ENCODE measurements around the gene KLF13. TPM values are rescaled to one million over a fixed set of nuclear protein-coding genes. Genes with fewer than 3 reads are reported as not detected.
A peak's percentile ranks its signal among the peaks of the same experiment; 100 is the strongest.

Gene KLF13
- total and polyA plus RNA-seq, 2 donors (not counting 1 experiment from before 2014, with no cell fraction given), result 65.5 to 140 TPM

DNA sequence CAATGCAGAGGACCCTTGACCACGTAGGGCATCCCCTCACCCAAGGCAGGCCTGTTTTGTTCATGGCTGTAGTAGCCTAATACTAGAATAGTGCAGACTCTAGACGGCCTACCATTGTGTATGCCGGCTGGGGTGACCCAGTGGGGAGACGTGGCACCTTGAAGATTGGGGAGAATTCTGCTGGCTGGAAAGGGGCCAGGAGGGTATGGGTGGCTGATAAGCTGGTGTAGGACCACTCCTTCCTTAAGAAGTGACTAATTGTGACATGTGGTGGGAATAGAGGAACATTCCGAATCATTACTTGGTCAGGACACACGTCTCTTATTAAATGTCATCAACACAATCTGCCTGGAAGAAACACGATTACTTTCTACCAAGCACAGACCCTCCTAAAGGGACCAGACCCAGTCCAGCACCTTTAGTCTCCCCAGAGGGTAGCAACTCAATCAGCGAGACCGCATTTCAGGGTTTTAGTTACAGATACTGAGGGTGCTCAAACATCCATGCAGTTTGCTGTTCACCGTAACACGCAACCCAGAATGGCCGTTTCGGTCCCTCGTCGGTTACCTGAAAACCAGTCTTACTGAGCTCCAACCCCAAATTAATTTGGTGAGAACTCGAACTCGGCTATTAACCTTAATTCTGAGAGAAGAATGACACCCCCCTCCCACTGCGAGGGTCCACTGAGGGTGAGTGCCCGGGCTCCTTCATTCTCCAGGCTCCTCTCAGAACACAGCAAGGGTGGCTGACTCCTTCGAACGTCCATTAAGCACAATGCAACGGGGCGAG lies 1.6 kb upstream of the KLF13 start:
- H3K4me3 ChIP-seq (ENCODE audit: control extremely low read depth in 1 of 5, extremely low read depth in 1 of 5, insufficient read depth in 1 of 5, low read depth in 2 of 5, low read length in 4 of 5), result peak overlapping the region; percentile 56 to 89 (median 80)
- peaks cover 20% of the 10 kb centered on the region for H4K20me1 ChIP-seq (ENCODE audit: control insufficient read depth, insufficient read depth, low read length, poor library complexity, severe bottlenecking)
- H3K4me1 ChIP-seq (ENCODE audit: control insufficient read depth in 2 of 2, insufficient read depth in 2 of 2, low read length in 2 of 2), result peaks cover 37 to 48% of the 10 kb centered on the region in 2 donors
- H2AFZ ChIP-seq (ENCODE audit: insufficient read depth, low read depth, low read length, poor library complexity, severe bottlenecking), result peak overlapping the region; percentile 75
- Mint-ChIP-seq H3K4me1 (peaks cover 53% of the 10 kb centered on the region), H3K27ac (peak overlapping the region; percentile 99), H3K4me3 (peak overlapping the region; percentile 95), H3K27me3 (no peaks in the 10 kb centered on the region), H3K9me3 (ENCODE audit: insufficient read depth) (no peaks in the 10 kb centered on the region)
- H3K27me3 ChIP-seq (replicated peaks in 1 of 4; ENCODE audit: control extremely low read depth in 1 of 4, control insufficient read depth in 3 of 4, insufficient read depth in 4 of 4, low read length in 3 of 4), result no peaks in the 10 kb centered on the region
- H3K9me3 ChIP-seq (ENCODE audit: control extremely low read depth in 1 of 3, control insufficient read depth in 2 of 3, insufficient read depth in 1 of 3, low read length in 2 of 3), result no peaks in the 10 kb centered on the region
- DNase-seq (no peak), ATAC-seq (ENCODE audit: low read depth) (no peak)
- POLR2A ChIA-PET, result interaction anchor here (0.6 to 7.0 kb wide), 13 partner anchors 9 to 163 kb away, joined by 3 to 137 read pairs (median 10); no protein-coding TSS in a partner anchor
- TF ChIP-seq EZH2 (IDR thresholded peaks at IDR 0.05; ENCODE audit: borderline replicate concordance, insufficient read depth, low read depth, low read length, poor library complexity, severe bottlenecking), result no peak
- intact Hi-C loops (cut with micrococcal nuclease), result loop anchor here (1.0 to 10.0 kb wide), 4 partner anchors 59 to 700 kb away; partner anchors contain the start of genes ARHGAP11B and MTMR10
- peaks cover 40% of the 10 kb centered on the region for H3K79me2 ChIP-seq (ENCODE audit: control insufficient read depth, insufficient read depth, low read length)
- H3K9ac ChIP-seq (ENCODE audit: low read length), result peak overlapping the region; percentile 78
- peak overlapping the region; percentile 91 for H3K4me2 ChIP-seq (replicated peaks; ENCODE audit: low read depth, low read length, poor library complexity, severe bottlenecking)
- H3K36me3 ChIP-seq (replicated peaks in 1 of 2; ENCODE audit: control extremely low read depth in 1 of 2, control insufficient read depth in 1 of 2, extremely low read depth in 1 of 2, insufficient read depth in 2 of 2, low read length in 1 of 2), result peaks cover 0 to 4% of the 10 kb centered on the region in 2 experiments
- WGBS (ENCODE audit: insufficient coverage), result 42% methylated on average over 21 of the region's 23 CpGs
- peak overlapping the region; percentile 79 to 89 for H3K27ac ChIP-seq (ENCODE audit: low read length in 2 of 2)
- CTCF ChIA-PET, result interaction anchor here (0.7 to 5.2 kb wide), 17 partner anchors 17 to 164 kb away, joined by 3 to 70 read pairs (median 7); no protein-coding TSS in a partner anchor

DNA sequence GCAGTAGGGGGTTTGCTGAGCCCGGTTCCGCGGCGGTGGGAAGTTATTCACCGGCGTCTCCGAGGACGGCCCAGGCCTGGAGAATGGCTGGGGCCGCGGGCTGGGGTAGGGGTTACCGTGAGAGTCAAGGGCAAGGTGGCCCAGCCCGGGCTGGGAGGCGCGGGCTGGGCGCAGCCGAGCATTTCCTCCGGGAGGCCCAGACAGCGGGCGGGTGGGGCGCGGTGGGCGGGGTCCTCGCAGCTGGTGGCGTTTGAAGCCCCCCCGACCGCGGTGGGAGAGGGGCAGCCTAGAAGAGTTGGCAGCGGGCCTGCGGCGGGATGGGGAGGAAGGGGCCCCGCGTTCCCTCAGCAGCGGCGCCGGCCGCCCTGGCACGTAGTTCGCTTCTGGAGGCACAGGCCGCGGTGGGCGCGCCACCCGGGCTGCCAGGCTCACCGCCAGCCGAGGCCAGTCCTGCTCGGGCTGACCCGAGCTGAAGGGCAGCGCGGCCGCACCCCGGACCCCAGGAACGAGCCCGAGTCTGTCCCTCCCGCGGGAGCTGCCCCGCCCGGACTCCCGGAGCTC lies 960 bp upstream of the KLF13 start:
- Histone ChIP-seq H3K79me2 (ENCODE audit: control insufficient read depth, insufficient read depth, low read length) (peaks cover 44% of the 10 kb centered on the region), H3K4me1 (ENCODE audit: control insufficient read depth in 2 of 2, insufficient read depth in 2 of 2, low read length in 2 of 2) (peaks cover 43 to 53% of the 10 kb centered on the region in 2 donors), H3K9me3 (ENCODE audit: control extremely low read depth in 1 of 3, control insufficient read depth in 2 of 3, insufficient read depth in 1 of 3, low read length in 2 of 3) (no peaks in the 10 kb centered on the region), H3K4me3 (ENCODE audit: control extremely low read depth in 1 of 5, extremely low read depth in 1 of 5, insufficient read depth in 1 of 5, low read depth in 2 of 5, low read length in 4 of 5) (peak overlapping the region; percentile 56 to 89 (median 80)), H3K27ac (ENCODE audit: low read length in 2 of 2) (peak overlapping the region; percentile 79 to 89), H3K4me2 (replicated peaks; ENCODE audit: low read depth, low read length, poor library complexity, severe bottlenecking) (peak overlapping the region; percentile 91), H3K27me3 (replicated peaks in 1 of 4; ENCODE audit: control extremely low read depth in 1 of 4, control insufficient read depth in 3 of 4, insufficient read depth in 4 of 4, low read length in 3 of 4) (no peaks in the 10 kb centered on the region), H3K36me3 (replicated peaks in 1 of 2; ENCODE audit: control extremely low read depth in 1 of 2, control insufficient read depth in 1 of 2, extremely low read depth in 1 of 2, insufficient read depth in 2 of 2, low read length in 1 of 2) (peaks cover 2 to 9% of the 10 kb centered on the region in 2 experiments), H3K9ac (ENCODE audit: low read length) (peak overlapping the region; percentile 78), H4K20me1 (ENCODE audit: control insufficient read depth, insufficient read depth, low read length, poor library complexity, severe bottlenecking) (peaks cover 26% of the 10 kb centered on the region), H2AFZ (ENCODE audit: insufficient read depth, low read depth, low read length, poor library complexity, severe bottlenecking) (peak overlapping the region; percentile 75)
- peak; percentile 3 for ATAC-seq (ENCODE audit: low read depth)
- intact Hi-C loops (cut with micrococcal nuclease), result loop anchor here (1.0 to 10.0 kb wide), 7 partner anchors 59 to 701 kb away; partner anchors contain the start of genes ARHGAP11B and MTMR10
- H3K4me3 Mint-ChIP-seq, result peak overlapping the region; percentile 95
- H3K4me1 Mint-ChIP-seq, result peaks cover 56% of the 10 kb centered on the region
- no peak for DNase-seq
- H3K27me3 Mint-ChIP-seq, result no peaks in the 10 kb centered on the region
- ChIA-PET POLR2A (interaction anchor here (1.0 to 7.0 kb wide), 19 partner anchors 13 to 163 kb away, joined by 3 to 137 read pairs (median 9); no protein-coding TSS in a partner anchor), CTCF (interaction anchor here (0.7 to 5.2 kb wide), 15 partner anchors 28 to 163 kb away, joined by 3 to 70 read pairs (median 5); no protein-coding TSS in a partner anchor)
- under 1% methylated on average over 58 of the region's 58 CpGs for WGBS (ENCODE audit: insufficient coverage)
- H3K27ac Mint-ChIP-seq, result peak overlapping the region; percentile 99
- H3K9me3 Mint-ChIP-seq (ENCODE audit: insufficient read depth), result no peaks in the 10 kb centered on the region
- TF ChIP-seq EZH2 (IDR thresholded peaks at IDR 0.05; ENCODE audit: borderline replicate concordance, insufficient read depth, low read depth, low read length, poor library complexity, severe bottlenecking), result no peak
- TF ChIP-seq, protein P1, sequence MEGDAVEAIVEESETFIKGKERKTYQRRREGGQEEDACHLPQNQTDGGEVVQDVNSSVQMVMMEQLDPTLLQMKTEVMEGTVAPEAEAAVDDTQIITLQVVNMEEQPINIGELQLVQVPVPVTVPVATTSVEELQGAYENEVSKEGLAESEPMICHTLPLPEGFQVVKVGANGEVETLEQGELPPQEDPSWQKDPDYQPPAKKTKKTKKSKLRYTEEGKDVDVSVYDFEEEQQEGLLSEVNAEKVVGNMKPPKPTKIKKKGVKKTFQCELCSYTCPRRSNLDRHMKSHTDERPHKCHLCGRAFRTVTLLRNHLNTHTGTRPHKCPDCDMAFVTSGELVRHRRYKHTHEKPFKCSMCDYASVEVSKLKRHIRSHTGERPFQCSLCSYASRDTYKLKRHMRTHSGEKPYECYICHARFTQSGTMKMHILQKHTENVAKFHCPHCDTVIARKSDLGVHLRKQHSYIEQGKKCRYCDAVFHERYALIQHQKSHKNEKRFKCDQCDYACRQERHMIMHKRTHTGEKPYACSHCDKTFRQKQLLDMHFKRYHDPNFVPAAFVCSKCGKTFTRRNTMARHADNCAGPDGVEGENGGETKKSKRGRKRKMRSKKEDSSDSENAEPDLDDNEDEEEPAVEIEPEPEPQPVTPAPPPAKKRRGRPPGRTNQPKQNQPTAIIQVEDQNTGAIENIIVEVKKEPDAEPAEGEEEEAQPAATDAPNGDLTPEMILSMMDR (IDR thresholded peaks at IDR 0.05), result no peak

Data from B cell (primary cell).